ENCODE results near the gene MIER2.

Gene MIER2

GRCh38 chr19:374183-374885 lies 29.7 kb upstream of the MIER2 start:
- ATAC-seq (replicated peaks) (no peak), DNase-seq (no peak)
- Mint-ChIP-seq H3K4me1 (ENCODE audit: low read depth in 2 of 2) (peaks cover 0 to 5% of the 10 kb centered on the region in 2 donors), H3K36me3 (ENCODE audit: insufficient read depth) (peaks cover 4% of the 10 kb centered on the region), H3K27me3 (peaks cover 37 to 75% of the 10 kb centered on the region in 2 donors), H3K27ac (no peak overlapping the region), H3K4me3 (no peak overlapping the region), H3K9me3 (no peaks in the 10 kb centered on the region)

DNA sequence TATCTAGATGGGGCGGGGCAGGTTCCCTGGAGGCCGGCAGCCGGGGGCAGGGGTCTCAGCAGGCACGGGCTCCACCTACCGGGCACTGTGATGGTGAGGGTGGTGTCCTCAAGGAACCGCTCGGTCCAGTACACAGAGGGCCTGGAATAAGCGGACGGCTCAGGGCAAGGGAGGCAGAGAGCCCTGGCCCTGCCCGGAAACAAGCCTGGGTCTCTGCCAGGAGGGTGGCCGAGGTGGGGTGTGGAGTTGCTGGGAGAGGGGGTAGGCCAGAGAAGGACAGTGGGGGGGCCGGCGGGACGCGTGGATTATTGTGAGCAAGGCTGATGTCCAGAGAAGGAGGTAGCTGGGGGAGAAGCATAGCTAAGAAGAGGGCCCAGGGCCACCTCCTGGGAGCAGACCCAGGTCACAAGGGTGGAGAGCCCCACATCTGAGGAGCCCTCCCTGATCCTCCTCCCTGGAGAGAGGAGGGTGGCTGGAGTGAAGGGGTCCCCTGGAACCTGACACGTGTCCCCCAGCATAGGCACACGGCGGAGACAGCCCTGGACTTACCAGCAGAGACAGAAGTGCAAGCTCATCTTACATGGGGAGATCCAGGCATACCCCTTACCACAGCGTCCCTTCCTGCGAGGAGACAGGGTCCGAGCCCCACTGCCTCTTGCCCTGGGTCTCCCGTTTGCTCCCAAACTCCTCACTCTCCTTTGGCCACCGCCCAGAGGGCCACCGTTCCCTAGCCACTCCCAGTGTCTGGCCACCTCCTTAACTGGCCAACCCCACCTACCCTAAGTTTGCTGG lies 29.0 kb upstream of the MIER2 start:
- Mint-ChIP-seq H3K27me3 (peaks cover 44 to 82% of the 10 kb centered on the region in 2 donors), H3K4me1 (ENCODE audit: low read depth in 2 of 2) (peaks cover 0 to 5% of the 10 kb centered on the region in 2 donors), H3K4me3 (no peak overlapping the region), H3K9me3 (no peaks in the 10 kb centered on the region), H3K27ac (no peak overlapping the region), H3K36me3 (ENCODE audit: insufficient read depth) (peaks cover 4% of the 10 kb centered on the region)
- DNase-seq: no peak
- ATAC-seq (replicated peaks): no peak

DNA sequence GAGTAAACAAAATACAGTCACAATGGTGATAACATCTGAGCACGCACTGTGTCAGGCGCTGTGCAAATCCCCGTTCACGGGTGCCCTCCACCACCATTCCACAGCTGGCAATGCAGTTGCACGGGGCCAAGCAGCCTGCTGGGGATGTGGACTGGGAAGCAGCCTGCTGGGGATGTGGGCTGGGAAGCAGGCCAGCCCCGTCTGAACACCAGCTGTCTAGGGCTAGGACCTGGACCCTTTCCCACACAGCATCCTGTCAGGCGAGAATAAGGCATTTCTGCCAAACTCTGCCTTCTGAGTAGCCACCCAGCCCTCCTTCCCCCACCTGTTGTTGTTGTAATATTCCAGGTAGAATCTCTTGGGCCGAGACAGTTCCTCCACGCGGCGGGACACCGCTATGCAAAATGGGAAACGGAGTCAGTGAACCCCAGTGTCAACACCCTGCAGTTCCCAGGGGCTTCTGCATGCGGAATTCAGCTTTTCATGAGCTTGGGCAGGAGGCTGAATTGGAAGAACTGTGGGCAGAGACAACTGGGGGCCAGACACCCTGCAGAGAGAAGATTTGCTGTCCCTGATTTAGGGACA lies 27.8 kb upstream of the MIER2 start:
- Mint-ChIP-seq H3K27ac (no peak overlapping the region), H3K27me3 (peaks cover 51 to 84% of the 10 kb centered on the region in 2 donors), H3K4me3 (no peak overlapping the region), H3K36me3 (ENCODE audit: insufficient read depth) (peaks cover under 1% of the 10 kb centered on the region), H3K4me1 (ENCODE audit: low read depth in 2 of 2) (peaks cover 0 to 3% of the 10 kb centered on the region in 2 donors), H3K9me3 (no peaks in the 10 kb centered on the region)
- ATAC-seq (replicated peaks): no peak
- no peak for DNase-seq

- ATAC-seq (replicated peaks): peak; percentile 22
- Mint-ChIP-seq H3K4me1 (ENCODE audit: low read depth in 2 of 2) (peaks cover 0 to 3% of the 10 kb centered on the region in 2 donors), H3K27ac (no peak overlapping the region), H3K27me3 (peaks cover 58 to 92% of the 10 kb centered on the region in 2 donors), H3K4me3 (no peak overlapping the region), H3K9me3 (no peaks in the 10 kb centered on the region), H3K36me3 (ENCODE audit: insufficient read depth) (no peaks in the 10 kb centered on the region)
- DNase-seq: no peak
Observed at GRCh38 chr19:371501-372168, 27.0 kb upstream of the MIER2 start.

DNA sequence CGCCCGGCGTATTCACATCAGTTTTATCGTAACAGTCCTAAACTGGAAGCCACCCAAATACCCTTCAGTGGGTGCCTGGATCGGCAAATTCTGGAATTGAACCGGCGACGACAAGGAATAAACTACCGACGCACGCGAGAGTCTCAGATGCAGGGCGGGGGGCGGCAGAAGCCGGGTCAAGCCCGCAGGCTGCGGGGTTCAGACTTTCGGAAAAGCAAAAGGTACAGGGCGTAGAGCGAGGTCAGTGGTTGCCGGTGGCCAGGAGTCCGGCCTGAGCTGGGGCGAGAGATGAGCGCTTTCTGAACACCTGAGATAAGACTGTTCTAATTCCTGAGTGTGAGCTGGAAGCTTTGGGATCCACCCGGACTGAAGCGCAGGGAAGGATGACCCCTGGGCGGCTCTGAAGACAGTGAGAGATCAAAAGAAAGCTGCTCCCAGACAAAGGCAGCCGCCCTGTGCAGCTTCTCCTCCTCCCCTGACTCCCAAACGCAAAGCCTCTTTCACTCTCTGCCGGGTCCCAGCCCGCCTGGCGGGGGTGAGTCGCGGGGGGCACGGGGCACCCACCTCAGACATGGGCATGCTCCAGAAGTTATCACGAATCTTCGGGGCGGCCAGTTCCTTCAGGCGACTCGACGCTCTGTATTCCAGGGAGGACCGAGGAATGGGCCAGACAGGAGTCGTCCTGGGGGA lies 26.2 kb upstream of the MIER2 start:
- no peak overlapping the region for H3K27ac Mint-ChIP-seq
- H3K27me3 Mint-ChIP-seq: peaks cover 61 to 95% of the 10 kb centered on the region in 2 donors

DNA sequence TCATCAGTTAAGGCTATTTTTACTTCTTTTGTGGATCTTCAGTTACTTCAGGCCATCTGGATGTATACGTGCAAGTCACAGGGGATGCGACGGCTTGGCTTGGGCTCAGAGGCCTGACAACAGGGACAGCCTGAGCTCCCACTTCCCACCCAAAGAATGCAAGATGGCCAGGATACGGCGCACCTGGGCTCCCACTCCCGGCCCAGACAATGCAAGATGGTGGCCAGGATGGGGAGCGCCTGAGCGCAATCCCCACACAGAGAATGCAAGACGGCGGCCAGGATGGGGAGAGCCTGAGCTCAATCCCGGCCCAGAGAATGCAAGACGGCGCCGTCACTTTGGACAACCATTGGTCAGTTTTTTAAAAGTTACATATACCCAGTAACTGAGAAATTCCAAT lies 25.3 kb upstream of the MIER2 start:
- H3K36me3 Mint-ChIP-seq (ENCODE audit: insufficient read depth): no peaks in the 10 kb centered on the region

More for the DNA sequence above, 26.2 kb upstream of the MIER2 start:
- Mint-ChIP-seq H3K4me1 (ENCODE audit: low read depth in 2 of 2) (peaks cover 0 to 3% of the 10 kb centered on the region in 2 donors), H3K36me3 (ENCODE audit: insufficient read depth) (no peaks in the 10 kb centered on the region), H3K9me3 (no peaks in the 10 kb centered on the region), H3K4me3 (no peak overlapping the region)
- ATAC-seq (replicated peaks) (no peak), DNase-seq (no peak)

GRCh38 chr19:369256-369655 lies 24.7 kb upstream of the MIER2 start:
- no peak overlapping the region for H3K4me3 Mint-ChIP-seq
- no peak for DNase-seq
- H3K27ac Mint-ChIP-seq: peak overlapping the region in 1 of 2 donors; percentile 70
- no peaks in the 10 kb centered on the region for H3K36me3 Mint-ChIP-seq (ENCODE audit: insufficient read depth)
- ATAC-seq (replicated peaks): no peak
- no peaks in the 10 kb centered on the region for H3K9me3 Mint-ChIP-seq
- peaks cover 0 to 3% of the 10 kb centered on the region in 2 donors for H3K4me1 Mint-ChIP-seq (ENCODE audit: low read depth in 2 of 2)
- peaks cover 57 to 84% of the 10 kb centered on the region in 2 donors for H3K27me3 Mint-ChIP-seq

More for the DNA sequence above, 25.3 kb upstream of the MIER2 start:
- H3K4me3 Mint-ChIP-seq: no peak overlapping the region
- peaks cover 57 to 90% of the 10 kb centered on the region in 2 donors for H3K27me3 Mint-ChIP-seq
- no peaks in the 10 kb centered on the region for H3K9me3 Mint-ChIP-seq
- DNase-seq (no peak), ATAC-seq (replicated peaks) (no peak)
- no peak overlapping the region for H3K27ac Mint-ChIP-seq
- H3K4me1 Mint-ChIP-seq (ENCODE audit: low read depth in 2 of 2): peaks cover 0 to 3% of the 10 kb centered on the region in 2 donors

GRCh38 chr19:368630-369024 lies 24.0 kb upstream of the MIER2 start:
- H3K36me3 Mint-ChIP-seq (ENCODE audit: insufficient read depth): no peaks in the 10 kb centered on the region
- peak overlapping the region in 1 of 2 donors; percentile 70 for H3K27ac Mint-ChIP-seq
- ATAC-seq (replicated peaks) (no peak), DNase-seq (no peak)
- H3K27me3 Mint-ChIP-seq: peaks cover 57 to 78% of the 10 kb centered on the region in 2 donors
- no peaks in the 10 kb centered on the region for H3K9me3 Mint-ChIP-seq
- H3K4me1 Mint-ChIP-seq (ENCODE audit: low read depth in 2 of 2): peaks cover 0 to 3% of the 10 kb centered on the region in 2 donors
- no peak overlapping the region for H3K4me3 Mint-ChIP-seq

GRCh38 chr19:367963-368629 lies 23.5 kb upstream of the MIER2 start:
- no peak for DNase-seq
- no peak for ATAC-seq (replicated peaks)
- no peaks in the 10 kb centered on the region for H3K36me3 Mint-ChIP-seq (ENCODE audit: insufficient read depth)
- no peaks in the 10 kb centered on the region for H3K9me3 Mint-ChIP-seq
- no peak overlapping the region for H3K4me3 Mint-ChIP-seq
- H3K27ac Mint-ChIP-seq: no peak overlapping the region
- peaks cover 0 to 3% of the 10 kb centered on the region in 2 donors for H3K4me1 Mint-ChIP-seq (ENCODE audit: low read depth in 2 of 2)
- H3K27me3 Mint-ChIP-seq: peaks cover 51 to 73% of the 10 kb centered on the region in 2 donors

DNA sequence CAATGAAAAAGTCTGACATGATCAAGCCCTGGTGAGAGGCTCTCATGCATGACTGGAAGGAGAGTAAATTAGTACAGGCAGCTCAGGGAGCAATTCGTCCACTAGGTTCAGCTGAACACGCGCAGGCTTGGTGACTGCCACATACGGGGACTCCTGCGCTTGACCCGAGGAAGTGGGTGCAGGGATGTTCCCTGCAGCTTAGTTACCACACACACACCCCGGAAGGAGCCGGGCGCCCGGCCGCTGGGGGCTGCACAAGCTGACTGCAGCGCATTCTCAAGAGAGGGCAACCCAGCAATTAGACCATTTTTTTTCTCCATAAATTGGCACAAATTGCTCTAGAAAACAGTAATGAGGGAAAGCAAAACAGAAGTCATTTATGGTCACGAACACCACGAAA lies 23.0 kb upstream of the MIER2 start:
- DNase-seq: no peak
- Mint-ChIP-seq H3K4me3 (no peak overlapping the region), H3K4me1 (ENCODE audit: low read depth in 2 of 2) (peaks cover 0 to 3% of the 10 kb centered on the region in 2 donors), H3K9me3 (no peaks in the 10 kb centered on the region), H3K27me3 (peaks cover 52 to 73% of the 10 kb centered on the region in 2 donors), H3K36me3 (ENCODE audit: insufficient read depth) (no peaks in the 10 kb centered on the region), H3K27ac (no peak overlapping the region)
- ATAC-seq (replicated peaks): no peak

GRCh38 chr19:366951-367350 lies 22.4 kb upstream of the MIER2 start:
- H3K4me1 Mint-ChIP-seq (ENCODE audit: low read depth in 2 of 2): peaks cover 0 to 3% of the 10 kb centered on the region in 2 donors
- DNase-seq (no peak), ATAC-seq (replicated peaks) (no peak)
- peaks cover 50 to 72% of the 10 kb centered on the region in 2 donors for H3K27me3 Mint-ChIP-seq
- H3K27ac Mint-ChIP-seq: no peak overlapping the region
- H3K4me3 Mint-ChIP-seq: no peak overlapping the region
- H3K9me3 Mint-ChIP-seq: no peaks in the 10 kb centered on the region
- no peaks in the 10 kb centered on the region for H3K36me3 Mint-ChIP-seq (ENCODE audit: insufficient read depth)

DNA sequence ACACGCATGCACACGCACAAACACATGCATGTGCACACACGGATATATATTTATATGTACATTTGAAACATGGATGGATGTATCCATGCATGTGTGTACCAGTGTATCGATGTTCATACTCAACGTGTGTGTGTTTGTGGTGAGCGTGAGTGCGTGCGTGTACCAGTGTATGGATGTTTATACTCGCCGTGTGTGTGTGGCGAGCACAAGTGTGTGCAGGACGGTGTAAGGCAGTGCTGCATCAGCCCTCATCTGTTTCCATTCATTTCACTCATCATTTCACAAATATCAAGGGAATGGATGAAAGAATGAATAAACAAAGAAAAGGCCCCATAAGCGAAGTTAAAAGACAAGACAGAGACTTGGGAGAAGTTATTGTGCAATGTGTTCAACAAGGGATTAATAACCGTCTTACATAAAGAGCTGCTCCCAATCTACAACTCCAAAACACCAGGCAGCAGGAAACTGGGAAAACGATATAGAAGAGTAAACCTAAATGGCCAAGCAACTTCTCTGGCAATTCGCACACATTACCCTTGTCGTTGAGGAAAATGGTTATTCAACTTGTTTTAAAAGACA lies 21.7 kb upstream of the MIER2 start:
- DNase-seq (no peak), ATAC-seq (replicated peaks) (no peak)
- Mint-ChIP-seq H3K36me3 (ENCODE audit: insufficient read depth) (no peaks in the 10 kb centered on the region), H3K27ac (no peak overlapping the region), H3K9me3 (no peaks in the 10 kb centered on the region), H3K4me1 (ENCODE audit: low read depth in 2 of 2) (no peaks in the 10 kb centered on the region), H3K27me3 (peaks cover 43 to 66% of the 10 kb centered on the region in 2 donors), H3K4me3 (no peak overlapping the region)
